OCI-LY1 (cell line): ENCODE measurements around the gene HTT.

ENCODE experiments used
- H2AFZ ChIP-seq: fragments of 200-600 bp; sonication (generic), shearing (Covaris generic); 2 replicates; pipeline ENCODE4 v1.6.0; 2014; ENCODE audit warnings: antibody characterized with exemption, mild to moderate bottlenecking, low read length
- H3F3A ChIP-seq: fragments of 200-600 bp; sonication (generic), shearing (Covaris generic); 2 replicates; pipeline ENCODE4 v1.6.0; 2014; ENCODE audit warnings: mild to moderate bottlenecking, antibody characterized with exemption, low read length, moderate library complexity; ENCODE audit not compliant: insufficient read depth
- H3K27ac ChIP-seq: fragments of 200-600 bp; sonication (generic); 2 replicates; pipeline ENCODE4 v1.5.1; 2014; ENCODE audit warnings: low read length, mixed run types, mild to moderate bottlenecking, low read depth; ENCODE audit not compliant: poor library complexity, severe bottlenecking
- H3K27me3 ChIP-seq: fragments of 200-600 bp; sonication (generic); 2 replicates; pipeline ENCODE4 v1.6.0; 2014; ENCODE audit warnings: antibody characterized with exemption, mild to moderate bottlenecking, low read length, moderate library complexity; ENCODE audit not compliant: insufficient read depth
- H3K36me3 ChIP-seq: fragments of 200-600 bp; sonication (generic); 2 replicates; pipeline ENCODE4 v1.6.1; 2014; ENCODE audit warnings: mild to moderate bottlenecking, antibody characterized with exemption, low read length, moderate library complexity, mixed read lengths; ENCODE audit not compliant: insufficient read depth
- H3K4me1 ChIP-seq: fragments of 200-600 bp; sonication (generic); 2 replicates; pipeline ENCODE4 v1.5.1; 2014; ENCODE audit warnings: mild to moderate bottlenecking, low read length, moderate library complexity; ENCODE audit not compliant: insufficient read depth, severe bottlenecking
- H3K4me2 ChIP-seq: fragments of 200-600 bp; sonication (generic), shearing (Covaris generic); 2 replicates; pipeline ENCODE4 v1.6.1; 2014; ENCODE audit warnings: low read length
- H3K4me3 ChIP-seq: fragments of 200-600 bp; sonication (generic); 2 replicates; pipeline ENCODE4 v1.5.1; 2014; ENCODE audit warnings: low read length, low read depth, mild to moderate bottlenecking, mixed read lengths; ENCODE audit not compliant: poor library complexity, severe bottlenecking
- H3K79me2 ChIP-seq: fragments of 200-600 bp; shearing (Covaris generic); 2 replicates; pipeline ENCODE4 v1.6.1; 2016; ENCODE audit warnings: mixed run types, low read length, mixed read lengths; ENCODE audit not compliant: insufficient read depth
- H3K9ac ChIP-seq: fragments of 200-600 bp; sonication (generic), shearing (Covaris generic); 2 replicates; pipeline ENCODE4 v1.6.1; 2014; ENCODE audit warnings: mild to moderate bottlenecking, low read length, mixed read lengths
- H3K9me2 ChIP-seq: fragments of 200-600 bp; sonication (generic), shearing (Covaris generic); 2 replicates; pipeline ENCODE4 v1.6.1; 2014; ENCODE audit warnings: low read depth, mild to moderate bottlenecking, low read length, mixed read lengths
- H3K9me3 ChIP-seq: fragments of 200-600 bp; shearing (Covaris generic); 2 replicates; pipeline ENCODE4 v1.6.1; 2014; ENCODE audit warnings: low read length, mixed read lengths
- H4K20me1 ChIP-seq: fragments of 200-600 bp; sonication (generic), shearing (Covaris generic); 2 replicates; pipeline ENCODE4 v1.6.0; 2016; ENCODE audit warnings: mild to moderate bottlenecking, low read length; ENCODE audit not compliant: insufficient read depth
- EZH2 ChIP-seq: fragments of 200-600 bp; sonication (generic), shearing (Covaris generic); IDR thresholded peaks from 2 replicates; pipeline ENCODE4 v1.8.0; 2017; ENCODE audit warnings: borderline replicate concordance, mixed run types, mild to moderate bottlenecking, antibody characterized with exemption, low read length, moderate library complexity, mixed read lengths
- TF ChIP-seq, protein P1 (sequence below): fragments of 200-600 bp; sonication (generic), shearing (Covaris generic); IDR thresholded peaks from 2 replicates; pipeline ENCODE4 v1.5.1; 2017; ENCODE audit warnings: mild to moderate bottlenecking, antibody characterized with exemption, low read length, moderate library complexity, mixed read lengths

HTT gene

DNA sequence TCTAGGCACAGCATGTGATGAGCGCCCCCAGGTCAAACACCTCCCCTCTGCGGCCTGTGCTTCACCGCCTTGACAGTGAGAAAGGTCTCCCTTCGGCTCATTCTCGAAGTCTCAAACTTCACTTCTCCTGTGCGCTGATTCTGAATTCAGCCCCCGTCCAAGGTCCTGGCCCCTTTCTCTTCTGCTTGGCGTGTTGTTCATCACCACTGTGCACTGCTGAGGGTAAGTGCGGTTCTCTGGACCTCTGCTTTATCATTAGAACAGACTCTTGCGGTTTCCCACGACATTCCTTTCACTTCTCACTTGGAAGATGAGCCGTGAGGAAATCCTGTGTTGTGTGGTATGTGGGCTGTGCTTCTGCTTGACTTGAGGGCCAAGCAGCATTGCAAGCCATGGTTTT is 12.0 kb upstream of the HTT start:
- Histone ChIP-seq H3K9me2 (no peaks in the 10 kb centered on the region), H3K79me2 (no peaks in the 10 kb centered on the region), H4K20me1 (no peaks in the 10 kb centered on the region), H3K4me1 (no peaks in the 10 kb centered on the region), H3K4me3 (no peak overlapping the region), H3K27me3 (no peaks in the 10 kb centered on the region), H2AFZ (no peak overlapping the region), H3K9ac (no peak overlapping the region), H3K36me3 (no peaks in the 10 kb centered on the region), H3K4me2 (no peak overlapping the region), H3F3A (no peaks in the 10 kb centered on the region), H3K27ac (no peak overlapping the region), H3K9me3 (no peaks in the 10 kb centered on the region)
- TF ChIP-seq, protein P1, sequence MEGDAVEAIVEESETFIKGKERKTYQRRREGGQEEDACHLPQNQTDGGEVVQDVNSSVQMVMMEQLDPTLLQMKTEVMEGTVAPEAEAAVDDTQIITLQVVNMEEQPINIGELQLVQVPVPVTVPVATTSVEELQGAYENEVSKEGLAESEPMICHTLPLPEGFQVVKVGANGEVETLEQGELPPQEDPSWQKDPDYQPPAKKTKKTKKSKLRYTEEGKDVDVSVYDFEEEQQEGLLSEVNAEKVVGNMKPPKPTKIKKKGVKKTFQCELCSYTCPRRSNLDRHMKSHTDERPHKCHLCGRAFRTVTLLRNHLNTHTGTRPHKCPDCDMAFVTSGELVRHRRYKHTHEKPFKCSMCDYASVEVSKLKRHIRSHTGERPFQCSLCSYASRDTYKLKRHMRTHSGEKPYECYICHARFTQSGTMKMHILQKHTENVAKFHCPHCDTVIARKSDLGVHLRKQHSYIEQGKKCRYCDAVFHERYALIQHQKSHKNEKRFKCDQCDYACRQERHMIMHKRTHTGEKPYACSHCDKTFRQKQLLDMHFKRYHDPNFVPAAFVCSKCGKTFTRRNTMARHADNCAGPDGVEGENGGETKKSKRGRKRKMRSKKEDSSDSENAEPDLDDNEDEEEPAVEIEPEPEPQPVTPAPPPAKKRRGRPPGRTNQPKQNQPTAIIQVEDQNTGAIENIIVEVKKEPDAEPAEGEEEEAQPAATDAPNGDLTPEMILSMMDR, result no peak
- TF ChIP-seq EZH2, result no peak

DNA sequence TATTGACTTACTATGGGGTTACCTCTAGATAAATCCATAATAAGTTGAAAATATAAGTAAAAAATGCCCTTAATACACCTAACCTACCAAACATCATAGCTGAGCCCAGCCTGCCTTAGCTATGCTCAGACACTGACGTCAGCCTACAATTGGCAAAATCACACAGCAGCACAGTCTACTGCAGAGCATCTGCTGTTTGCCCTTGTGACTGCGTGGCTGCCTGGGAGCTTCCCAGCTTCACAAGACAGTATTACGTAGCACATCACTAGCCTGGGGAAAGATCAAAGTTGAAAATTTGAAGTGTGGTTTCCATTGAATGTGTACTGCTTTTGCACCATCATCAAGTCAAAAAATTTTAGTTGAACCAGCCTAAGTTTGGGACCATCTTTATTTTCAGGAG is 8.9 kb upstream of the HTT start:
- no peak overlapping the region for H2AFZ ChIP-seq
- H3K4me1 ChIP-seq, result no peaks in the 10 kb centered on the region
- no peaks in the 10 kb centered on the region for H3F3A ChIP-seq
- TF ChIP-seq, protein P1, result no peak
- TF ChIP-seq EZH2, result no peak
- H3K27ac ChIP-seq, result no peak overlapping the region
- H3K9me3 ChIP-seq, result no peaks in the 10 kb centered on the region
- H3K79me2 ChIP-seq, result no peaks in the 10 kb centered on the region
- H3K9me2 ChIP-seq, result no peaks in the 10 kb centered on the region
- no peaks in the 10 kb centered on the region for H4K20me1 ChIP-seq
- no peaks in the 10 kb centered on the region for H3K27me3 ChIP-seq
- no peak overlapping the region for H3K9ac ChIP-seq
- no peaks in the 10 kb centered on the region for H3K36me3 ChIP-seq
- H3K4me2 ChIP-seq, result no peak overlapping the region
- H3K4me3 ChIP-seq, result no peak overlapping the region

DNA sequence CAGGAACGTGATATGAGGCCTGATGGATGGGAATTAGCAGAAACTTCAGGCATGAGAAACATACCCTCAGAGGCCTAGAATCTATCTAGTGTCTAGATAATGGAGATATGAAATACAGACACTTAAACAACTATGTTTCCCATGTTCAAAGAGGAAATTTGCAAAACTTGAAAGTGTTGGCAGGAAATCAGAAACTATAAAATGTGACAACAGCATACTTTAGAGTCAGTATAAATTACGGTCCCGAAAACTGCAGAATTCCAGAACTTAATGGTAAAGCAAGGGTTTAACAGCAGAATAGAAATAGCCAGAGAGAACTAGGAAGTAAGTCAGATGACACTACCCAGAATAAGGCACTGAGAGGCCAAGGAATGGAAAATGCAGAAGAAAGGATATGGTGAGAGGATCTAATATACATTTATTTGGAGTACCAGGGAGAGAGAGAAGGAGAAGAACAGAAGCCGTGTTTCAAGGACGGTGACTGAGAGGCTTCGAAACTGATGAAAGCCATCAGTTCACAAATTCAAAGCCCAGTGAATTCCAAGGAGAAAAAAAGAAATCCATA is 7.6 kb upstream of the HTT start:
- Histone ChIP-seq H3K9ac (no peak overlapping the region), H3K9me2 (no peaks in the 10 kb centered on the region), H3K27ac (no peak overlapping the region), H3K4me3 (no peak overlapping the region), H3K4me2 (no peak overlapping the region), H3F3A (no peaks in the 10 kb centered on the region), H3K27me3 (no peaks in the 10 kb centered on the region), H4K20me1 (no peaks in the 10 kb centered on the region), H3K9me3 (no peaks in the 10 kb centered on the region), H2AFZ (no peak overlapping the region), H3K36me3 (no peaks in the 10 kb centered on the region), H3K79me2 (no peaks in the 10 kb centered on the region), H3K4me1 (no peaks in the 10 kb centered on the region)
- TF ChIP-seq EZH2, result no peak
- TF ChIP-seq, protein P1, result no peak
